ENCODE data around the gene PIAS1.
"Not testable (repeated sequence)": the region's sequence is repeated elsewhere in the genome, so short reads cannot be mapped to it uniquely, and the experiment has no call there.

The PIAS1 gene

GRCh38 chr15:68234520-68234919 is 180.4 kb downstream of the PIAS1 start:
- DNase-seq (ENCODE audit: low read depth in 3 of 3): not testable (repeated sequence)

DNA sequence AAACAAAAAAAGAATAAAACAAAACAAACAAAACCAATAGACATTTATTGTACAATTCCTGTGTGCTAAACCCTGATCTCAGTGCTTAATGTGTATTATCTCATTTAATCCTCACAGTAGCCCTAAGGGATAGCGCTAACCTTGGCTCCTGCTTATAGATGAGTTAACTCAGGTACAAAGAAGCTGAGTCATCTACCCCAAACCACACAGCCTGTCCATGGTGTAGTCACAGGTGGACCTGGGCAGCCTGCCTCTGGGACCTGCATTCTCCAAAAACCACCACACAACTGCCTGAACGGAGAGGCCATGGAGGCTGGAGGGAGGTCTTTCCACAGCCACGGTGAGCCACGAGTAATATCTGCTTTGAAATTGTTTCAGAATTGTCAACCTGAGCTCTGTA is 180.9 kb downstream of the PIAS1 start:
- no peak for DNase-seq (ENCODE audit: low read depth in 3 of 3)

- no peak for DNase-seq (ENCODE audit: low read depth in 3 of 3)
These were observed 184.9 kb downstream of the PIAS1 start for GRCh38 chr15:68239025-68239424.

- no peak for DNase-seq (ENCODE audit: low read depth in 3 of 3)
These were observed 187.2 kb downstream of the PIAS1 start for GRCh38 chr15:68241088-68241935.
